Measurements from ENCODE around the gene SAMD4A. TPM values are rescaled to one million over a fixed set of nuclear protein-coding genes. Genes with fewer than 3 reads are reported as not detected.

SAMD4A gene
- total RNA-seq, 1 experiment from 2014 or later = 9.5 TPM

- DNase-seq (ENCODE audit: low spot score) = no peak
Observed at GRCh38 chr14:54654605-54655004, 87.7 kb downstream of the SAMD4A start.

GRCh38 chr14:54658836-54659235 lies 91.9 kb downstream of the SAMD4A start:
- DNase-seq (ENCODE audit: low spot score) = no peak

GRCh38 chr14:54659365-54659764 lies 92.4 kb downstream of the SAMD4A start:
- no peak for DNase-seq (ENCODE audit: low spot score)

GRCh38 chr14:54660604-54661111 lies 93.7 kb downstream of the SAMD4A start:
- no peak for DNase-seq (ENCODE audit: low spot score)

GRCh38 chr14:54662491-54663133 lies 95.7 kb downstream of the SAMD4A start:
- no peak for DNase-seq (ENCODE audit: low spot score)

- DNase-seq (ENCODE audit: low spot score) = no peak
Observed at GRCh38 chr14:54664961-54665360, 98.0 kb downstream of the SAMD4A start.

- no peak for DNase-seq (ENCODE audit: low spot score)
Observed at GRCh38 chr14:54665946-54666345, 99.0 kb downstream of the SAMD4A start.

GRCh38 chr14:54667026-54667744 lies 100.3 kb downstream of the SAMD4A start:
- no peak for DNase-seq (ENCODE audit: low spot score)

GRCh38 chr14:54667764-54668163 lies 100.8 kb downstream of the SAMD4A start:
- no peak for DNase-seq (ENCODE audit: low spot score)

GRCh38 chr14:54669721-54670561 lies 103.0 kb downstream of the SAMD4A start:
- peak; percentile 67 for DNase-seq (ENCODE audit: low spot score)

- no peak for DNase-seq (ENCODE audit: low spot score)
Observed at GRCh38 chr14:54671537-54671936, 104.6 kb downstream of the SAMD4A start.

- DNase-seq (ENCODE audit: low spot score) = no peak
Observed at GRCh38 chr14:54672181-54672580, 105.3 kb downstream of the SAMD4A start.

- no peak for DNase-seq (ENCODE audit: low spot score)
Observed at GRCh38 chr14:54672688-54673087, 105.8 kb downstream of the SAMD4A start.

GRCh38 chr14:54673193-54674045 lies 106.5 kb downstream of the SAMD4A start:
- no peak for DNase-seq (ENCODE audit: low spot score)

- DNase-seq (ENCODE audit: low spot score) = no peak
Observed at GRCh38 chr14:54674046-54674741, 107.3 kb downstream of the SAMD4A start.

GRCh38 chr14:54675236-54676128 lies 108.6 kb downstream of the SAMD4A start:
- DNase-seq (ENCODE audit: low spot score) = no peak

GRCh38 chr14:54676812-54677708 lies 110.1 kb downstream of the SAMD4A start:
- peak; percentile 82 for DNase-seq (ENCODE audit: low spot score)

- no peak for DNase-seq (ENCODE audit: low spot score)
Observed at GRCh38 chr14:54680651-54681050, 113.7 kb downstream of the SAMD4A start.

- DNase-seq (ENCODE audit: low spot score) = peak; percentile 84
Observed at GRCh38 chr14:54681811-54682261, 114.9 kb downstream of the SAMD4A start.
